Endothelial cell of umbilical vein (primary cell): ENCODE measurements around the gene ABCD1. TPM values are rescaled to one million over a fixed set of nuclear protein-coding genes. Genes with fewer than 3 reads are reported as not detected.
"Not testable (repeated sequence)": the region's sequence is repeated elsewhere in the genome, so short reads cannot be mapped to it uniquely, and the experiment has no call there.

Experiments
- BruUV-seq: library from RNA; stranded (reverse); fragments of 400-500 nt; replicated peaks from 2 replicates; lab custom pipeline; 2021; lab: Mats Ljungman, UMichigan
- CTCF ChIA-PET: fragments of 300-600, 350-600 bp; sonication (Branson Sonifier 250); formaldehyde crosslinking; loops from one replicate; lab custom pipeline; 2021; ENCODE audit warnings: antibody characterized with exemption, inconsistent platforms; lab: Charles Lee
- POLR2A ChIA-PET: fragments of 300-600, 350-600 bp; sonication (Branson Sonifier 250); formaldehyde crosslinking; loops from one replicate; lab custom pipeline; 2021; ENCODE audit warnings: antibody characterized with exemption, inconsistent platforms; lab: Charles Lee
- DNase-seq: peaks from one replicate; pipeline ENCODE4 v3.0.0-alpha.2; 2011; ENCODE audit warnings: low read depth, low spot score
- FAIRE-seq: peaks from 2 replicates; lab custom pipeline; 2011; peaks lifted over from hg19 to GRCh38; lab: Jason Lieb, UNC
- H2AFZ ChIP-seq: 2 replicates; pipeline ENCODE4 v1.6.0; 2012; ENCODE audit warnings: low read depth, low read length, control low read depth, inconsistent platforms
- H3K27ac ChIP-seq: 2 replicates; pipeline ENCODE4 v1.5.1; 2011; ENCODE audit warnings: low read depth, mild to moderate bottlenecking, control low read depth, low read length, moderate library complexity; ENCODE audit not compliant: insufficient read depth
- H3K27me3 ChIP-seq, 2 experiments: 2 replicates each; pipeline versions ENCODE4 v1.6.0 to v1.6.1; 2011; ENCODE audit warnings: low read length in 2 of 2, mixed read lengths in 1 of 2; ENCODE audit not compliant: control insufficient read depth in 2 of 2, insufficient read depth in 2 of 2
- H3K36me3 ChIP-seq, 2 experiments: 2 replicates in 1 of 2; 3 replicates in 1 of 2; pipeline ENCODE4 v1.5.1; 2011; ENCODE audit warnings: low read length in 2 of 2, mild to moderate bottlenecking in 1 of 2, moderate library complexity in 1 of 2; ENCODE audit not compliant: control insufficient read depth in 2 of 2, insufficient read depth in 2 of 2; ENCODE audit errors: extremely low read depth in 1 of 2
- H3K4me1 ChIP-seq: 3 replicates; pipeline ENCODE4 v1.5.1; 2011; ENCODE audit warnings: mild to moderate bottlenecking, low read length; ENCODE audit not compliant: control insufficient read depth, insufficient read depth; ENCODE audit errors: extremely low read depth
- H3K4me2 ChIP-seq: 2 replicates; pipeline ENCODE4 v1.6.1; 2011; ENCODE audit warnings: low read length, control low read depth, mixed read lengths; ENCODE audit not compliant: insufficient read depth
- H3K4me3 ChIP-seq, 3 experiments: fragments of 200-600 bp in 1 of 3; sonication (generic), shearing (Covaris generic) in 1 of 3; replicated peaks in 1 of 3; 2 replicates each; pipeline ENCODE4 v1.5.1; 2011 to 2016; ENCODE audit warnings: control low read depth in 3 of 3, low read length in 3 of 3, mild to moderate bottlenecking in 2 of 3, inconsistent platforms in 1 of 3, low read depth in 1 of 3, moderate library complexity in 1 of 3; ENCODE audit not compliant: insufficient read depth in 1 of 3
- H3K79me2 ChIP-seq: 2 replicates; pipeline ENCODE4 v1.6.0; 2012; ENCODE audit warnings: low read length, inconsistent platforms; ENCODE audit not compliant: control insufficient read depth, insufficient read depth
- H3K9ac ChIP-seq: replicated peaks from 2 replicates; pipeline ENCODE3; 2011; ENCODE audit warnings: low read length, control low read depth; ENCODE audit not compliant: insufficient read depth; ENCODE audit errors: extremely low read depth
- H3K9me1 ChIP-seq: replicated peaks from 3 replicates; pipeline ENCODE4 v1.6.0; 2011; ENCODE audit warnings: mild to moderate bottlenecking, low read length; ENCODE audit not compliant: control insufficient read depth, insufficient read depth; ENCODE audit errors: extremely low read depth
- H3K9me3 ChIP-seq: replicated peaks from 2 replicates; pipeline ENCODE4 v1.5.1; 2012; ENCODE audit warnings: low read length, inconsistent platforms; ENCODE audit not compliant: control insufficient read depth, insufficient read depth
- H4K20me1 ChIP-seq: replicated peaks from 2 replicates; pipeline ENCODE3; 2011; ENCODE audit warnings: mild to moderate bottlenecking, low read length; ENCODE audit not compliant: control insufficient read depth, insufficient read depth; ENCODE audit errors: extremely low read depth
- CTCF ChIP-seq, 2 donors: IDR thresholded peaks; 1 replicate in 1 of 2; 2 replicates in 1 of 2; pipeline ENCODE4 v1.5.1; 2011; ENCODE audit warnings: low read length in 2 of 2, mild to moderate bottlenecking in 2 of 2, moderate library complexity in 2 of 2, control low read depth in 1 of 2, inconsistent platforms in 1 of 2, low read depth in 1 of 2; ENCODE audit not compliant: insufficient read depth in 1 of 2; ENCODE audit errors: extremely low read depth in 1 of 2
- EZH2 ChIP-seq: IDR thresholded peaks from 2 replicates; pipeline ENCODE4 v1.6.1; 2012; ENCODE audit warnings: borderline replicate concordance, low read depth, mild to moderate bottlenecking, moderate library complexity, low read length, inconsistent platforms; ENCODE audit not compliant: severe bottlenecking
- FOS ChIP-seq: IDR thresholded peaks from 2 replicates; pipeline ENCODE4 v1.6.1; 2011; ENCODE audit warnings: mild to moderate bottlenecking, low read length, moderate library complexity, borderline replicate concordance; ENCODE audit not compliant: insufficient read depth
- GATA2 ChIP-seq: IDR thresholded peaks from 2 replicates; pipeline ENCODE4 v1.7.0; 2011; ENCODE audit warnings: low read depth, mild to moderate bottlenecking, moderate library complexity, mixed read lengths, low read length; ENCODE audit not compliant: insufficient read length, insufficient read depth
- JUN ChIP-seq: IDR thresholded peaks from 2 replicates; pipeline ENCODE4 v1.6.1; 2011; ENCODE audit warnings: borderline replicate concordance, low read depth; ENCODE audit not compliant: insufficient read length, insufficient read depth
- MAX ChIP-seq: IDR thresholded peaks from 2 replicates; pipeline ENCODE4 v1.6.1; 2011; ENCODE audit not compliant: insufficient read depth, insufficient read length
- MYC ChIP-seq: IDR thresholded peaks from one replicate; pipeline ENCODE4 v1.6.1; 2011; ENCODE audit warnings: mild to moderate bottlenecking, low read depth, low read length
- POLR2A ChIP-seq: IDR thresholded peaks from 2 replicates; pipeline ENCODE4 v1.6.1; 2012; ENCODE audit warnings: low read depth, mild to moderate bottlenecking, control low read depth, low read length
- POLR2AphosphoS5 ChIP-seq: IDR thresholded peaks from 2 replicates; pipeline ENCODE4 v1.6.1; 2012; ENCODE audit warnings: low read depth, mild to moderate bottlenecking, control low read depth, low read length, moderate library complexity; ENCODE audit not compliant: insufficient read depth
- dilution Hi-C: fragments of 300-500 bp; cut with MboI; formaldehyde crosslinking; loops from one replicate; pipeline ENCODE4 v1.15.0; 2019; ENCODE audit warnings: low sequenced_read_pairs; ENCODE audit not compliant: extremely low pct_ligation_motif_present
- intact Hi-C: fragments of 100-400 bp; cut with micrococcal nuclease; formaldehyde crosslinking; loops from one replicate; pipeline ENCODE4 v1.10.0; 2022
- polyA plus RNA-seq, 4 experiments: library from polyadenylated mRNA; depleted of rRNA in 3 of 4; stranded (reverse) in 3 of 4; unstranded in 1 of 4; fragments of >200 nt; gene quantifications; 2 replicates each; pipeline versions ENCODE4 v1.2.1 to v1.2.3, GENCODE V29; 2011 to 2012; ENCODE audit warnings: missing spikeins in 1 of 4
- total RNA-seq: library from RNA; stranded (reverse); gene quantifications from 2 replicates; pipeline ENCODE4 v1.2.3, GENCODE V29; 2021

Gene ABCD1
- total and polyA plus RNA-seq, 2 donors (not counting 3 experiments of a cell fraction or from before 2014, with no cell fraction given): 9.1 to 12.9 TPM

- H3K9me3 ChIP-seq: no peaks in the 10 kb centered on the region
- DNase-seq (no peak), FAIRE-seq (no peak)
- H3K9ac ChIP-seq: no peak overlapping the region
- peaks cover 4% of the 10 kb centered on the region for H3K4me1 ChIP-seq
- intact Hi-C loops (no loop called here), dilution Hi-C loops (no loop called here)
- TF ChIP-seq POLR2AphosphoS5 (no peak), JUN (no peak), GATA2 (no peak), CTCF (IDR thresholded peaks at IDR 0.05; ENCODE audit: extremely low read depth in 1 of 2, insufficient read depth in 1 of 2, low read depth in 1 of 2, low read length in 2 of 2) (no peak), MYC (no peak), MAX (no peak), POLR2A (no peak), FOS (no peak), EZH2 (no peak)
- no peaks in the 10 kb centered on the region for H3K27me3 ChIP-seq
- CTCF ChIA-PET: no interaction called here
- peaks cover 0 to 3% of the 10 kb centered on the region in 2 experiments for H3K36me3 ChIP-seq
- H3K4me3 ChIP-seq: no peak overlapping the region
- BruUV-seq: no TSS peak
- POLR2A ChIA-PET: no interaction called here
- no peaks in the 10 kb centered on the region for H3K79me2 ChIP-seq
- no peak overlapping the region for H2AFZ ChIP-seq
- H3K4me2 ChIP-seq: no peak overlapping the region
- H3K9me1 ChIP-seq: no peaks in the 10 kb centered on the region
- H4K20me1 ChIP-seq: no peaks in the 10 kb centered on the region
- H3K27ac ChIP-seq: no peak overlapping the region
Measured at GRCh38 chrX:153693216-153694086, 31.2 kb upstream of the ABCD1 start.

GRCh38 chrX:153694256-153694655 lies 30.4 kb upstream of the ABCD1 start:
- H4K20me1 ChIP-seq, DNase-seq, H3K9me3 ChIP-seq, H3K27me3 ChIP-seq, H3K4me3 ChIP-seq, dilution Hi-C loops, H3K27ac ChIP-seq, intact Hi-C loops, POLR2A ChIA-PET, H3K4me2 ChIP-seq, H3K9me1 ChIP-seq, CTCF ChIA-PET, H2AFZ ChIP-seq, H3K4me1 ChIP-seq, H3K79me2 ChIP-seq, H3K36me3 ChIP-seq, H3K9ac ChIP-seq, BruUV-seq, FAIRE-seq: not testable (repeated sequence)
